ENCODE results near the gene DCAF17.
"Not testable (repeated sequence)": the region's sequence is repeated elsewhere in the genome, so short reads cannot be mapped to it uniquely, and the experiment has no call there.

The DCAF17 gene

GRCh38 chr2:171412571-171413175 lies 21.4 kb upstream of the DCAF17 start:
- H3K4me1 ChIP-seq (ENCODE audit: control insufficient read depth, insufficient read depth, low read length), result peaks cover 6% of the 10 kb centered on the region
- H3K4me3 ChIP-seq (ENCODE audit: low read depth, low read length), result no peak overlapping the region
- TF ChIP-seq ZNF701 (tag by site-specific recombination; IDR thresholded peaks at IDR 0.05) (no peak), ZNF704 (tag by site-specific recombination; IDR thresholded peaks at IDR 0.05) (no peak), RBAK (tag by site-specific recombination; IDR thresholded peaks at IDR 0.05) (no peak), ZNF610 (tag by site-specific recombination; IDR thresholded peaks at IDR 0.05; ENCODE audit: borderline replicate concordance) (no peak), ZNF221 (tag by site-specific recombination; IDR thresholded peaks at IDR 0.05; ENCODE audit: borderline replicate concordance) (no peak), ZNF791 (tag by site-specific recombination; IDR thresholded peaks at IDR 0.05) (no peak), ZNF354C (tag by site-specific recombination; IDR thresholded peaks at IDR 0.05; ENCODE audit: borderline replicate concordance, low read depth) (no peak), ZNF664 (tag by site-specific recombination; IDR thresholded peaks at IDR 0.05) (no peak), ZBTB17 (tag by site-specific recombination; IDR thresholded peaks at IDR 0.05) (no peak), KLF9 (tag by site-specific recombination; IDR thresholded peaks at IDR 0.05; ENCODE audit: low read depth) (no peak), PRDM6 (tag by site-specific recombination; IDR thresholded peaks at IDR 0.05) (no peak), KLF8 (tag by site-specific recombination; IDR thresholded peaks at IDR 0.05) (no peak), SP7 (tag by site-specific recombination; IDR thresholded peaks at IDR 0.05) (no peak), ZNF416 (tag by site-specific recombination; IDR thresholded peaks at IDR 0.05) (no peak), ZBTB21 (tag by site-specific recombination; IDR thresholded peaks at IDR 0.05) (no peak)
- TF ChIP-seq, protein P1, sequence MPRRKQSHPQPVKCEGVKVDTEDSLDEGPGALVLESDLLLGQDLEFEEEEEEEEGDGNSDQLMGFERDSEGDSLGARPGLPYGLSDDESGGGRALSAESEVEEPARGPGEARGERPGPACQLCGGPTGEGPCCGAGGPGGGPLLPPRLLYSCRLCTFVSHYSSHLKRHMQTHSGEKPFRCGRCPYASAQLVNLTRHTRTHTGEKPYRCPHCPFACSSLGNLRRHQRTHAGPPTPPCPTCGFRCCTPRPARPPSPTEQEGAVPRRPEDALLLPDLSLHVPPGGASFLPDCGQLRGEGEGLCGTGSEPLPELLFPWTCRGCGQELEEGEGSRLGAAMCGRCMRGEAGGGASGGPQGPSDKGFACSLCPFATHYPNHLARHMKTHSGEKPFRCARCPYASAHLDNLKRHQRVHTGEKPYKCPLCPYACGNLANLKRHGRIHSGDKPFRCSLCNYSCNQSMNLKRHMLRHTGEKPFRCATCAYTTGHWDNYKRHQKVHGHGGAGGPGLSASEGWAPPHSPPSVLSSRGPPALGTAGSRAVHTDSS (tag by site-specific recombination; IDR thresholded peaks at IDR 0.05), result no peak
- H3K27ac ChIP-seq (ENCODE audit: extremely low read depth, low read depth, low read length), result no peak overlapping the region
- no peaks in the 10 kb centered on the region; a peak in 1 of 3 replicates for H3K36me3 ChIP-seq (ENCODE audit: control insufficient read depth in 2 of 2, insufficient read depth in 1 of 2, low read length in 2 of 2)
- CTCF ChIA-PET, result interaction anchor here (0.6 kb wide), 2 partner anchors 161 to 343 kb away, joined by 3 read pairs; no protein-coding TSS in a partner anchor
- H3K9me3 ChIP-seq (ENCODE audit: control insufficient read depth, insufficient read depth, low read depth, low read length), result no peaks in the 10 kb centered on the region
- POLR2A ChIA-PET, result no interaction called here

GRCh38 chr2:171414645-171415044 lies 19.4 kb upstream of the DCAF17 start:
- H3K4me1 ChIP-seq (ENCODE audit: control insufficient read depth, insufficient read depth, low read length); H3K9me3 ChIP-seq (ENCODE audit: control insufficient read depth, insufficient read depth, low read depth, low read length); H3K27ac ChIP-seq (ENCODE audit: extremely low read depth, low read depth, low read length); POLR2A ChIA-PET; H3K36me3 ChIP-seq (ENCODE audit: control insufficient read depth in 2 of 2, insufficient read depth in 1 of 2, low read length in 2 of 2); H3K4me3 ChIP-seq (ENCODE audit: low read depth, low read length): not testable (repeated sequence)
- 0 out of 2 replicates have a peak, but pooled peaks have one; percentile 8 for TF ChIP-seq ZFHX2 (tag by site-specific recombination; conservative IDR thresholded peaks at IDR 0.05)
- CTCF ChIA-PET, result interaction anchor here (0.6 kb wide), 2 partner anchors 68 to 240 kb away, joined by 3 to 4 read pairs; no protein-coding TSS in a partner anchor

All from HEK293 (cell line).